Lower leg skin (tissue), 3 donors: ENCODE results near the gene SPRED2.

Experiments
- CTCF ChIP-seq, 3 donors: fragments of 450-650 bp; IDR thresholded peaks; one replicate each; pipeline ENCODE4 v1.5.1; 2016; ENCODE audit warnings: antibody characterized with exemption in 3 of 3, mild to moderate bottlenecking in 3 of 3, moderate library complexity in 2 of 3
- POLR2A ChIP-seq, 2 donors: fragments of 450-650 bp; IDR thresholded peaks; one replicate each; pipeline ENCODE4 v1.6.1; 2016 to 2017; ENCODE audit warnings: antibody characterized with exemption in 2 of 2, mild to moderate bottlenecking in 1 of 2, moderate library complexity in 1 of 2

- no peak for TF ChIP-seq CTCF (IDR thresholded peaks at IDR 0.05)
- TF ChIP-seq POLR2A (IDR thresholded peaks at IDR 0.05) = no peak
Observed at GRCh38 chr2:65375723-65376122, 56.7 kb downstream of the SPRED2 start.
